CD4-positive, alpha-beta T cell treated with Interleukin-12 subunit alpha and Interleukin-12 subunit beta, for 1 hour (primary cell): Measurements from ENCODE around the gene FARS2.
A peak's percentile ranks its signal among the peaks of the same experiment; 100 is the strongest.

ENCODE experiments used
- DNase-seq: peaks from one replicate; pipeline ENCODE4 v3.0.0-alpha.2; 2020

FARS2 gene

DNA sequence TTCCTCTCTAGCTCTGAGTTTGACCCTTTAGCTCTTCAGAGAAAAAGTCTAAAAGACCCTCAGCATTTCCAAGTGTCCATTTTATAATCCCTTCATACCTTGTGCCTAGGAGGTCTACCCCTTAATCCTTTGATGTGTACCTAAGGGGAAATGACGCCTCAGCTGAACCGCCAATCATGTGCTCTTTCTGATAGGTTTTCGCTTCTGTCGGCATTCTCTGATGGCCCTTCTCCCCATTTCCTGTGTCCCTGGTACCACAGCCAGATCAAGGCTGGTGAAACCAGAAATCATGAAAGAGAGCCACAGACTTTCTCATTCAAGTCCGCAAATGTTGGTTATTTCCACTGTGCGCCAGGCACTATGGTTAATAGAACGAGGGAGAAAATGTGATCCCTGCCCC is 333.9 kb downstream of the FARS2 start:
- DNase-seq = no peak

DNA sequence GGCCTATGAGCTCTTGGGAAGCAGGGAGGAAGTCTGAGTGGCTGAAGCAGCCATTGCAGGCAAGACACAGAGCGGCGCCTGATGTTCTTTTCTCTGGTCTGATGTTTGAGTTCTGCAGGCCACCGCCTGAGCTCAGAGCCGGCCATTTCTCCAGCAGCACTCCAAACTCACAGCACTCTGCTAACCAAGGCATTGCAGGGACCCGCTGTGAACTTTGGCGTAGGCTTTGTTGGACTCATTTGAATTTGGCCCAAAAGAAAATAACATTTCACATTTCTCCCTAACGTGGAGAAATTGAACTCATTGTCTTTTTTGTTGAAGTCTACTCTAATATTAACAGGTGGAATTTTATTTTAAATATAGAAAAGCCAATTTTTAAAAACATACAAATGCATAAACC is 336.1 kb downstream of the FARS2 start:
- DNase-seq = no peak

DNA sequence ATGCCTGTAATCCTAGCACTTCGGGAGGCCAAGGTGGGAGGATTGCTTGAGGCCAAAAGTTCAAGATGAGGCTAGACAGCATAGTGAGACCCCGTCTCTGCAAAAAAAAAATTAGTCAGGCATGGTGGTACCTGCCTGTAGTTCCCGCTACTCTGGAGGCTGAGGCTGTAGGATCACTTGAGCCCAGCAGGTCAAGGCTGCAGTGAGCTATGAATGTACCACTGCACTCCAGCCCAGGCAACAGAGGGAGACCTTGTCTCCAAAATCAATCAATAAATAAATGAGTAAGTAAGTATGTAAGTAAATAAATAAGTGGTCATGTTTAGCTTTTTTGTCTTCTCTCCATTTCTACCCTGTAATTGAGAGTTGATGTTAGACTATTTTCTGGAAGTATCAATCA is 336.8 kb downstream of the FARS2 start:
- no peak for DNase-seq

DNA sequence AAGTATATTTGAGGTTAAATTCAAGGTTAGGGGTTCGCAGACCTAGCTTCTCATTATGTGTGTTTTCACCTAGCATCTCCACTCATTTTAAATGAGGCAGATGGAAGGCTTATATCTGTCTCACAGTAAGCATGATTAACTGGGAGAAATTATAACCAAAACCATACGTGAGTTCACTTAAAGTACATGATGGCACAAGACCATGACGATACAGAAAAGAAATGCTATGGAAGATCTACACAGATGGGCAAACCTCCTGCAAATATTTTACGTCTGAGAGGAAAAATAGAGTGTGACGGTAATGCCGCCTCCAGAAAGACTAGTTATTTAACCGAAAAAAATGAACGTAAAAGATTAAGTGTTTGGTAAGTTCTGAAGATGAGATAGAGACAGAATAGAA is 337.8 kb downstream of the FARS2 start:
- DNase-seq = no peak

DNA sequence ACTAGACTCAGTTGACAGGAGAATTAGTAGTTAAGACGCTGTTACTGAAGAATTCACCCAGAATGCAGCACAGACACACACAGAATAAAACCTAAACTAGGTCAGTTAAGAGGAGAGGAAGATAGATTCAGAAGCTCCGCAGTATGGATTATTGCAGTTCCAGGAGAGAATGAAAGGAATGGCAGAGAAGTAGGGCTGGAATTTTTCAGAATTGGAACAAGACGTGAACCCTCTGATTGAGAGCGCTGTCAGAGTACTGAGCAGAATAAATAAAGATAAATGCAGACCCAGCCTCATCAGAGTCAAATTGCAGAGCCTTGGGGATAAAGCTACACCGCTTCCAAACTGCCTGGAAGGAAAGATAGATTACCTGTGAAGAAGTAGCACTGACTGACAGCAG is 344.6 kb downstream of the FARS2 start:
- no peak for DNase-seq

DNA sequence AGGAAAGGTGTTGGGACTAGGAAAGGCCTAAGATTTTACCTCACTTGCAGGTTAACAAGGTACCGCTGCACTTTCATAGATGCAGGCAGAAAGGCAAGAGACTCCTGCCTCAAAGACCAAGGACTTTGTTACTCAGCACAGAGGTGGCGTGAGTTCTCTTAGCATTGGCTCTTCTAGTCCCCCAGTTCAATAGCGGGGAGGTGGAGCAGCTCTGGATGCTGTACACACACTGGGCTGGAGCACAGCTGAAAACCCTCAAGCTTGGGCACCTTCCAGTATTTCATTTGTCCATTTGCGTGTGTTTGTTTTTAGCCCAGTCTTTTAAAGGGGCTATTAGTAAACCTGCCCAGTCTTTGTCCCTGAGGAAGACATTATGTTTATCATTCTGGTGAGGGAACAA is 345.2 kb downstream of the FARS2 start:
- DNase-seq = no peak

DNA sequence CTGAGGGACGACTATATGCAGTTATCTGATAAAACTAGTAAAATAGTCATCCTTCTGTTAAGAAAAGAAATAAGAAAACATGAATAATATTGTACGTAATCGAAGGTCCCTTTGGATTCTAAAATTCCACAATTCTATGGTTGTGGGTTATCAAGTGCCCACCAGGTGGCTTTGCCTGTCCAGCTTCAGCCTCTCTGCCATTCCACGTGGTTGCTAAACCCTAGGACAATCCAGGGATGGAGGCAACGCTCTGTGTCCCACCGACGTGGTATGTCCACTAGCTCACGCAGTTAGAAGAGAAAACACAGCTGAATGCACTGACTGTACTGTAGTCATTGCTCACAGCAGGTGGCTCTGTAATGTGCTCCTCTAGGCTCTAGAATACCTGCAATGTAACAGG is 349.3 kb downstream of the FARS2 start:
- no peak for DNase-seq

DNA sequence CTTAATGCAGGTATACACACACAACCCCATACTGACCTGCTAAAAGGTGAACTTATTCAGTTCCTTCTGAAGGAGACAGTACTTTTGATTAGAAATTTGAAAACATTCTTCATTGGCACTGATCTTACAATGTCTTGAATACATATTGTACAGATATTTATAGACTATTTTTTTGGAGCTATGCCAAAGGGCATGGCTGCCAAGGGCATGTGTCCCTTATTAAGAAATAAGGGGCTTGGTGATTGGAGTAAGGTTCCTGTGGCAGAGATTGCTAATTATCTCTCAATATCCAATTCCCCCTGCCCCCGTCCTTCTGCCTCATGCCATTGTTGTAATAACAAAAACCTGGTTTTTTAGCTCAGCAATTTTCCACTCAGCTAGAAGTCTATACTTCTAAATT is 355.9 kb downstream of the FARS2 start:
- no peak for DNase-seq

DNA sequence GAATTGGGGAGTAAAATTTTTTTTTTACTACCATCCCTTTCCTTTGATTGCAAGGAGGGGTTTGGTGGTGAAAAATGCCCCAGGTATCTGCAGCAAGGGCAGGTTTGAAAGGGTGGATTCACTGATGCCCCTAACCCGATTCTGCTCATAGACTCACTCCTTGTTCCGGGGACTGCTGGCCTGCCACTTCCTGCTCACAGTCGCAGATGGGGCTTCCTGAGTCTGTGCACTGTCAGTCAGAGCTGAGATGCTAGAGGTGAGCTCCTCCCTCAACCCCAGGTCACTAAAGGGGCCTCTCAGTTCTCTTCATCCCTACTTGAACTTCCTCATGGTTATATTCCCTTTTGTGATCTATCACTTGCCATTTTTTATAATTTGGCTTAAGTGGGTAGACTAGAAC is 357.9 kb downstream of the FARS2 start:
- peak; percentile 46 for DNase-seq

DNA sequence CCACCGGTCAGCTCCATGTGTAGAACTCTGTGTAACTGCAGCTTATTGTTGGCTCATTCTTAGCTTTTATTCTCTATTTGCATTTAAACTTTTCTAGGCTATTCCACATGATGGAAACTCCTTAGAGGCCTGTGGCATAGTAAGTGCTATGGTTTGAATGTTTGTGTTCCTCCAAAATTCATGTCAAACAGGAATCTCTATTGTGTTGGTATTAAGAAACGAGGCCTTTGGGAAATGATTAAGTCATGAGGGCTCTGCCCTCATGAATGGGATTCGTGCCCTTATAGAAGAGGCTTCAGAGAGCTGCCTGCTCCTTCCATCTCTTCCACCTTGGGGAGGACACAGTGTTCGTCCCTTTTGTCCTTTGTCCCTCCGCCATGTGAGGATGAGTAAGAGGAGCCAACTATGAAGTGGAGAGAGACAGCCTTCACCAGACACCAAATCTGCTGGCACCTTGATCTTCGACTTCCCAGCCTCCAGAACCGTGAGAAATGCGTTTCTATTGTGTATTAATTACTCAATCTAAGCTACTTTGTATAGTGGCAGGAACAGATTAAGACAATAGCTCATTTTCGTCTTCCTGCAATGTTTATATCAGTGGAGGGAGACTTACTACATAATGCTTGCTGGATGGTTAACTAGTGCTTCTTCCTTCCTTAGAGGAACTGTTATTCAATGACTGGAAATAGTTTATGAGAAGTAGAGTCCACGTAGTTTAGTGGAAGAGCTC is 361.1 kb downstream of the FARS2 start:
- DNase-seq = no peak

DNA sequence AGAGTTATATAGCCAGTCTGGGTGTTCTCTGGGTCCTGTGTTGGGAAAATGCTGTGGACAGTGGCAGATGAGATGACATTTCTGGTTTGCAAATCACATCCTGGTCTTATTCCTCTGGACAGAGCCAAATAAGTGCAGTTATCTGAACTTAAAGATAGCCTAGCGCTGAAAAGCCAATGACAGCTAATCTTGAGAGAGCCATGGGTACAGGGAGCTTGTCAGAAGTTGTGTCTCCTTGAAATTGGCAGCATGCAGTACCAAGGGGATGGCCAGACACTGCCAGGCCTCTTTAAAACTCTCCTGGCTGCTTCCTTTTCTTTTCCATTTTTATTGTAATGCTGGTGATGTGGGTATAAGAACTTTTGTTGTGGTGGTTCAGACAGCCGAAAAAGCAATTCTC is 362.5 kb downstream of the FARS2 start:
- DNase-seq = no peak

DNA sequence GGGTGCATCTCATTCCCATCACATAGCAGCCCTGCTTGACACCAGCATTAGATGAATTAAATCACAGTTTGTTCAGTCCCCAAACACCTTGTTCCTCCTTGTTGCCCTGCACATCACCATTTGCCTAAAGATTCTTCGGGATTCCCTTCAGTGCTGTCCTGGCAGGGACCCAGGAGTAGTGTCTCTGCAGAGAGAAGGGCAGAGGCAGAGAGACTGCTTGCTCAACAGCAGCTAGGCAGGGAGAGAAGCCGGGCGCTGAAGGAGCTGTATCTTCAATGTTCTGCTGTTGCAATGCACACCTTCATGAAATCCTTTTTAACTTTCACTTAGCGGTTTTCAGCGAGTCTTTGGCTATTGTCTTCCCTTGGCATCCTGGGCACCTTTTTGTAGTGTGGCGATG is 362.9 kb downstream of the FARS2 start:
- DNase-seq = no peak

DNA sequence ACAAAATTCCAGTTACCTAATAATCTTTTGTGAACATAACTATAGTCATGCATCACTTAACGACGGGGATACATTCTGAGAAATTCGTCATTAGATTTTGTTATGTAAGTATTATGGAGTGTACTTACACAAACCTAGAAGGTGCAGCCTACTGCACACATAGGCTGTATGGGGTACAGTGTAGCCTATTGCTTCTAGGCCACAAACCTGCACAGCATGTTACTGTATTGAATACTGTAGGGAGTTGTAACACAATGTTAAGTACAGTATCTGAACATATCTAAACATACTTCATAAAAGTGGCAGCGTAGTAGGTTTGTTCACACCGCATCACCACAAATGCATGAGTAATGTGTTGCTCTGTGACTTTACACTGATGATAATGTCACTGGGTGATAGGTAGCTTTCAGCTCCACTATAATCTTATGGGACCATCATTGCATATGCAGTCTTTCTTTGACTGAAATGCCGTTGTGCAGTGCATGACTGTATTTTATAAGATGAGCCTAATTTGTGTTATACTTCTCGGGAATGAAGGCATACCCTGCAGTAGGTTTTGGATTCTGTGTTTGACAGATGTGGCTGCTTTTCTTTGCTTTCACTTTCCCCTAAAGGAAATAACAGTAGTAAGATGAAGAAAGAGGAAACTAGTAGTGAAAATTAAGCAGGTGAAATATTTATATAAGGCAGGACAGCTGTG is 365.6 kb downstream of the FARS2 start:
- peak; percentile 17 for DNase-seq

DNA sequence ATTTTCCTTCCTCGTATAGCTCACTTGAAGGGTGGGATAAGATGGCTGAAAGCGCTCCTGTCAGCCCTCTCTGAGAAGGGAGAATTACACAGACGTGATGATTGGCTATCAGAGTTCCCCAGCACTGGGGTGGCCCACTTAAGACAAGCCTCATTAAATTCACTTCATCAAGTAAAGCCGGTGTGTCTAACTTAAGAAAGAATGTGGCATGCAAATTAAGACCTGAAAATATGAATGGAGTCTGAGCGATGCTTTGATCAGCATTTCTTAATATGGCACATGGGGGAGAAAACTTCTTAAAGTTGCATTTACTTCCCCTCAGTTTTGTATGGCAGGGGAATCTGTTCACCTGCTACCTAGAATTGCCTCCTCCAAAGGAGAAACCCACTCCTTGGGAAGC is 369.3 kb downstream of the FARS2 start:
- no peak for DNase-seq

DNA sequence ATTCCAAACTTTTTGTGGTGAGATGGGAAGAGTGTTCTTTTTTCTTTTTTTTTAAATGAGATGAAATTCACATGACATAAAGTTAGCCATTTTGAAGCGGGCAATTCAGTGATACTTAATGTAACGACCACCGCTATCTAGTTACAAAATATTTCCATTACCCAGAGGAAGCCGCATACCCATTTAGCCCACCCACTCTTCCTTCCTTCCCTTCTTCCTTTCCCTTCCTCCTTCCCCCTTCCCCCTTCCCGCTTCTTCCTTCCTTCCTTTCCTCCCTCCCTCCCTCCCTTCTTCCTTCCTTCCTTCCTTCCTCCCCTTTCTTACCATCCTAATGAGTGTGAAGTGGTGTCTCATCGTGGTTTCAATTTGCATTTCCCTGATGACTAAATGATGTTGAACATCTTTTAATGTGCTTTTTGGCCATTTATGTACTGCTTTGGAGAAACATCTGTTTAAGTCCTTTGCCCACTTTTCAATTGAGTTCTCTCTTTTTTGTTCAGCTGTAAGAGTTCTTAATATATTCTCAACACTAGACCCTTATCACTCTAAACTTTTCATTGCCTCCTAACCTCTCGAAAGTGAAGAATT is 371.1 kb downstream of the FARS2 start:
- no peak for DNase-seq

DNA sequence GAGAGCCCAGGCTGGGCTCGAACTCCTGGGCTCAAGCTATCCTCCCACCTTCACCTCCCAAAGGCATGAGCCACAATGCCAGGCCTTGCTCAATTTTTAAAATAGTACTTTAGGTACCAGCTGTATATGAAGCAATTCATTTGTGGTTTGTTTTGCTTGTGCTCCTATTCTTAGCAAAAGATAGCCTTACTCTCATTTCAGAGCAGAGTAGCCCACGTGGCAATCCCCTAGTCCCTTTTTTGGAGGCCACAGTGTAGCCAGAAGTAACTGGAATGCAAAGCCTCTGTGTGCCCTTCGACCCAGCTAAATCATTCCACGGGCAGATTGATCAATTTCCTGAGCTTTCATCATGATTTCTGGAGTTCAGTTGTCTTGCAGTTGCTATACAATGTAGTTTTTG is 373.2 kb downstream of the FARS2 start:
- DNase-seq = no peak

DNA sequence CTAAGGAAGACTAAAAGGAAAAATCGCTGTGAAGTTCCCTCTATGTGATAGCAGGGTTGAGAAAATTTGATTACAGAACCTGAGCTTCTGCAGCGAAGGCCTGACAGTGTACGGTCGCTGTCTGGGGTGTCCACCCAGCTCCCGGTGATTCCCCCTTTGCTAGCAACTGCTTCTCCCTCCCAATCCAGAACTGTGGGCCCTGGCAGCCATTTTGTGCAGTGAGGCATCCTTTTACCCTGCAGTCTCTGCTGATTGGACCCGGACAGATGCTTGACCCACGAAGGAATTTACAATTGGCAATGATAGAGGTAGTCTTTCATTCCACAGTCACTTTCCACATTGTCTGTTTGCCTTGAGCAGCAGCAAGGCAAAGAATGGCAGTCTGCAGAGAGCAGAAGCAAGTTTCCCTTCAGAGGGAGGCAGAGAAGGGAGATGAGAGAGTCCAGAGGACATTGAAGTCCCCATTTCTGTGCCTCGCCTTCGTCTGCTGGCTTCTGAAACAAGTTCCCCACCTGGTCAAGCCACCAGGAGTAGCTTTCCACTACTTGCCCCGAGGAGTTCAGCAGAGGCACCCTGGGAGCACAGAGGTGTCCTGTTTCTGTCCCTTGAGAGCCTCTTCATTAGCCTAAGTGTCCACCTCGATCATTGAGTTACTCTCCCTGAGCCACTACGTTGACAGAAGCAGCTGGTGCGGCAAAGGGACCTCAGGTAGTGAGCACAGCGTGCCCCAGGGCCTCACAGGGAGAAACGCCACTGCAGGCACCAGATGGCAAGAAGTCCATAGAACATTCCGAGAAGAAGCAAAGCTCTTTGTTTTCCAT is 375.1 kb downstream of the FARS2 start:
- DNase-seq = no peak

DNA sequence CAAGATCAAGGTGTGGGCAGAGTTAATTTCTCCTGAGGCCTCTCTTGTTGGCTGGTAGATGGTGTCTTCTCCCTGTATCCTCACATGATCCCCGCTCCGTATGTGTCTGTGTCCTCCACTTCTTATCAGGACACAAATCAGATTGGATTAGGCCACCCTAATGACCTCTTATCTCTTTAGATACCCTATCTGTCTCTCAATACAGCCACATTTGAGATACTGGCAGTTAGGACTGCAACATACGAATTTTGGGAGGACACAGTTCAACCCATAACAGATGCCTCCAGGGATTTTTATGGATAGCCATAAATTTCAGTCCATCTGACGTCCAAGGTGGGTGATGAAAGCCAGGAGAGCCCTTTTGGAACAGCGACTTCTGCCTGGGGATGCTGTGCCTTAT is 376.4 kb downstream of the FARS2 start:
- no peak for DNase-seq

DNA sequence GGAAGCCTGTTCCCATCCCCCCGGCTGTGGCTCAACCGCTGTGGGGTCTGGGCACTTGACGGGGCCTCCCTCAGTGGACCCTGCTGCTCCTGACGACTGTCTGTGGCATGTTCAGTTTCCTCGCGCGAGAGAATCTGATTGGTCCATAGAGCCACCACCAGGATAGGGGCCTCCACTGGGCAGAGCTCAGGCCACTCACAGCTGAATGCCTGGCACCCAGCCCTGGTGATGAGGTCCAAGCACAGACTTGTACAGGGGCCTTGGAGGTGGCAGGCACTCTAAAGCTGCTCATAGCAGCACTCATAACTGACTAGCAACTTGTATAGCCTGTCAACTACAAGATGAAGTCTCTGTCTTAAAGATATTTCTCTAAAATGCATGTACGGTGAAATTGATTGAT is 377.4 kb downstream of the FARS2 start:
- no peak for DNase-seq

DNA sequence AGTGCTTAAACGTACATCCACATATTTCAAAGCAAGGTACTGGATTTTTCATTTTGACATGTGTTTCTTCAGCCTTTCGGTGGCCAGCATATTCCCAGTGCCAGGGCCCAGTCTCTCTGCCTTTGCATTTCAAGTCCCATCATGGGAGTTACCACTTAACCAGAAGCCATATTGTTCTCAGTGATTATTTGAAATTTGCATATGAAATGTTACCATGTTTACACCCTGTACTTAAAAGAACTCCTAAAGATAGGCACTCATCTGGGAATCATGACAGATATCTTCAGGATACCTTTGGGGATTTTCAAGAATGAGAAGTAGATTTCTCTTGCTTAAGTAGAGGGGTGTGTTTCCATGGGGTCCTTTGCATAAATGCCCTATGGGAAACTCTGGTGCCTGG is 377.9 kb downstream of the FARS2 start:
- DNase-seq = no peak

DNA sequence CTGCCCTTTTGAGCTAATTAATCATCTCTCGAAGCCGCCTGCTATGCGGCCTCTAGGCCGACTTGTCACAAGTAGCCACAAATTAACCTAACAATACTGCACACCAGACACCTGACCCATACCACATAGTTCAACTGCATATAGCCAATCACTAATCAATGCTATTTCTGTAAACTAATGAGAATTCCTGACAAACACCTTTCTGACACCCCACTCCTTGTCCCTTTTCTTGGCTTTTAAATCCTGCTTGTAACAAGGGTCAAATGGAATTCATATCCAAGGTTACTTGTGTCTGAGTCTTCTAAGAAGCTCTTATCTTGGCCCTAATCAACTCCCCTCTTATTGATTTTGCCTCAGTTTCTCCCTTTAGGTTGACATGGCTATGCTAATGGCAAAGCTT is 379.3 kb downstream of the FARS2 start:
- no peak for DNase-seq

DNA sequence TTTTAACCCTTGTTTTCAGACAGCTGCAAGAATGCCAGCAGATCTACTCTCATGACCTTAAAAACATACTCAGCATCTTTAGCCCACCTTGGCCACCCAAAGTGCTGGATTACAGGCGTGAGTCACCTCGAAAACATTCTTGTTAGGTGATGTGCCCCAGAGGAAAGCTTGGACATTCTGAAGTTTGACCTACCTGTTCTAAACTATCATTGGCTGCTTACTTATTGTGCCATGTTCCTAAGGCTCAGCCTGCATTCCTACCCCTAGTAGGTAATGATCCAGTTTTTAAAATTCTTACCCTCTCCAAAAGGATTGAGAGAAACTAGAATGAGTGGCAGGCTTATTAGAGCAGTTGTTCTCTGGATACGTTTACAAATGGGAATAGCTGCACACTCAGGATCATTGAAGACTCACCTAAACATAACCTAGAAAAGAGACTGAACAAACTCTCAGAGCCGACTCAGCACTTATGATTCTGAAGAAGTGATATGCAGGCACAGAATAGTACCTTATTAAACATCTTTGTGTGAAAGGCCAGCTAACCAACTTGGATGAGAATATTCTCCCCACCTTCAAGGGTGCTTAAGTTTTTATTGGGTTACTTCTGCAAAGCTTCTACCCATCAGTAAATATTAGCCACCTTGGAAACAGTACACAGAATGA is 383.3 kb downstream of the FARS2 start:
- no peak for DNase-seq
